GM23338 (cell line): Measurements from ENCODE around the gene EYA3.

ENCODE experiments used
- CTCF ChIP-seq, 2 experiments: fragments of 200-600 bp in 1 of 2; sonication (generic) in 1 of 2; conservative IDR thresholded peaks; 2 replicates each; pipeline versions ENCODE4 v1.5.1 to v1.6.1; 2016 to 2017; ENCODE audit warnings: antibody characterized with exemption in 2 of 2, low read depth in 2 of 2, mild to moderate bottlenecking in 2 of 2, moderate library complexity in 1 of 2
- ETS1 ChIP-seq: IDR thresholded peaks from 2 replicates; pipeline ENCODE4 v1.6.1; 2016; ENCODE audit warnings: antibody characterized with exemption
- NANOG ChIP-seq: IDR thresholded peaks from 2 replicates; pipeline ENCODE4 v1.6.1; 2016; ENCODE audit warnings: antibody characterized with exemption, borderline replicate concordance

GRCh38 chr1:28032281-28032680 lies 56.1 kb downstream of the EYA3 start:
- TF ChIP-seq CTCF (conservative IDR thresholded peaks at IDR 0.05; ENCODE audit: low read depth in 2 of 2) (no peak), ETS1 (no peak), NANOG (no peak)
